CD4-positive, alpha-beta T cell treated with Interleukin-1 beta for 1 hour (primary cell): ENCODE data around the gene HDGFL2.

Source experiments
- DNase-seq, 2 donors: peaks; one replicate each; pipeline ENCODE4 v3.0.0-alpha.2; 2020 to 2022

The HDGFL2 gene

DNA sequence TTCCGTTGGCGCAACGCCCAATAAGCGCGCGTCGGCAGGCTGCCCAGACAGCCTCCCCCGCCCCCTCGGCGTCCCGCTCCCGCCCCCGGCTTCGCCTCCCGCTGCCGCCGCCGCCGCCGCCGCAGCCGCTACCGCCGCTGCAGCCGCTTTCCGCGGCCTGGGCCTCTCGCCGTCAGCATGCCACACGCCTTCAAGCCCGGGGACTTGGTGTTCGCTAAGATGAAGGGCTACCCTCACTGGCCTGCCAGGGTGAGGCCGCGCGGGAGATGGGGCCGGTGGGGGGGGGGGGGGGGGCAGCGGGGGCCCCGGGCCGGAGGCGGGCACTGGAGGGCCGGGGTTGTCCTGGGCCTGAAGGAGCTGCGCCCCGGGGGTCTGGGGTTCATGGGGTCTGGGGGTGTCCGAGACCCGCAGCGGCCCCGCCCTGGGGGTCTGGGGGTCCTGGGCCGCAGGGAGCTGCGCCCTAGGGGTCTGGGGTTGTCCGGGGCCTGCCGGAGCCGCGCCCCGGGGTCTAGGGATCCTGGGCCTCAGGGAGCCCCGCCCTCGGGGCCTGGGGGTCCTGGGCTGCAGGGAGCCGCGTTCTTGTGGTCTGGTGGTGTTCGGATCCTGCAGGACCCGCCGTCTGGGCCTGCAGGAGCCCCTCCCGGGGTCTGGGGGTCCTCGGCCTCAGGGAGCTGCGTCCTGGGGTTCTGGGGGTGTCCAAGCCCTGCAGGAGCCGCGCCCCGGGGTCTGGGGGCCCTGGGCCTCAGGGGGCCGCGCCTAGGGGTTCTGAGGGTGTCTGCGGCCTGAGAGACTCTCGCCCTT is at the start of gene HDGFL2:
HDGFL2 (plus strand) TSS at position 124 of the 801 bp plus-strand sequence; CDS start at position 178, 54 bp downstream.
- no peak for DNase-seq

DNA sequence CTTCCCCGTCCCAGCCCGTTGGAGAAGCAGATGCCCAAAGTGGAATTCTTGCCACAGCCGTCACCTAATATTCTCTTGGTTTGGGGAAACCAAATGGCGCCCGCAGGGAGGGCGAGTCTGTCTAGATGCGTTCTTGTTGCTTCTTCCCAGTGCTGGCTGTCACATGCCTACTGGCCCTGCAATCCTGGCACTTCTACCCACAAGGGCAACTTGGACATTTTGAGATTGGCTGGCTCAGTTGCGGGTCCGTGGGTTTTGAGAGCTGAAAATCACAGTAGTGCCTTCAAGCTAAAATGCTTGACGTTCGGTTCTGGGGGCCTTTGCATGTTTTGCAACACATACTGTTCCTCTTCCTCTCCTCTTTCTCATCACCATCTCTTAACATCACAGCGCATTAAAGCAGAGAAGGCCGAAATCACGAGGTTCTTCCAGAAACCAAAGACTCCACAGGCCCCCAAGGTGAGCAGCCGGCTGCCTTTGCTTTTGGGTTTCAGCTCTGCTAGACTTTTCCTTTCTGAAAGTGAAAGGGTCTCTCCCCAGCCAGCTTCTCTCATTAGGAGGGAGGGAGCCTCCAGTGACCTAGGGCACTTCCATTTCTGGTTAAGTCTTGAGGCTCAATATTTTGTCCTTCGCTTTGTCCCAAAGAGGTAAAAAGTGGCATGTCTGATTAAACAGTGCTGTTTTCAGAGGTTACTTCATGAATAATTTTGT is 48.5 kb upstream of the HDGFL2 start:
- no peak for DNase-seq

DNA sequence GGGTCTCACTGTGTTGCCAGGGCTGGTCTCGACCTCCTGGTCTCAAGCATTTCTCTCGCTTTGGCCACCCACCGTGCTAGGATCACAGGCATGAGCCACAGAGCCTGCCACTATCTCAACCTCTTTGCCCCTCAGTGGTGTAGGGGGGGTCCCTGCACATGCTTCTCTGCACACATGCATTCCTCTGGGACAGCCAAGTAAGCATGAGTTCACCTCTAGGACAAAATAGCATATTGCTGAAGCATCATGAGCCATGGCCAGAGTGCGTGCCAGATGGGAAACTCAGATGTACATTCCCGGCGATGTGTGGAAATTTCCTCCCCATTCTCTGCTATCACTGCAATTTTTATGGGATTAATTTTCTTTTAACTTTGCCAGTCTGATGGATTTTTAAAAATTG is 46.6 kb upstream of the HDGFL2 start:
- no peak for DNase-seq

DNA sequence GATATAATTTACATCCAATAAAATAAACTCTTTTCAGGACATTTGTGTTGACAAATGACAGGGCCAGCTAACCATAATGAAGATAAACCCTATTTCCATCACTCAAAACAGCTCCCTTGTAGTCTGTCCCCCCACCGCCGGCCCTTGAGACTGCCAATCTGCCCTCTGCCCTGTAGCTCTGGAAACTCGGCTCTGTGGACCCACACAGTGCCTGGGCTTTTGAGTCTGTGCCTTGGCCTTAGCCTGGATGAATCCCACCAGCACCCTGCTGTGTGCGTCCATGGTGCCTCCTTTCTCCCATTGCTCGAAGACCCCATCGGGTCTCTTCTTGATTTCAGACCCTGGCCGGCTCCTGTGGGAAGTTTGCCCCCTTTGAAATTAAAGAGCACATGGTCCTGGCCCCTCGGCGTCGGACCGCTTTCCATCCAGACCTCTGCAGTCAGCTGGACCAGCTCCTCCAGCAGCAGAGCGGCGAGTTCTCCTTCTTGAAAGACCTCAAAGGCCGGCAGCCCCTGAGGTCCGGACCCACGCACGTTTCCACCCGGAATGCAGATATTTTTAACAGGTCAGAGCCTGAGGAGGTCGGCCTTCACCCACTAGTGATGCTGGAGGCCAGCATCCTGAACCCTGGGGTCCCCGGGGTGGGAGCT is 43.6 kb upstream of the HDGFL2 start:
- no peak for DNase-seq

DNA sequence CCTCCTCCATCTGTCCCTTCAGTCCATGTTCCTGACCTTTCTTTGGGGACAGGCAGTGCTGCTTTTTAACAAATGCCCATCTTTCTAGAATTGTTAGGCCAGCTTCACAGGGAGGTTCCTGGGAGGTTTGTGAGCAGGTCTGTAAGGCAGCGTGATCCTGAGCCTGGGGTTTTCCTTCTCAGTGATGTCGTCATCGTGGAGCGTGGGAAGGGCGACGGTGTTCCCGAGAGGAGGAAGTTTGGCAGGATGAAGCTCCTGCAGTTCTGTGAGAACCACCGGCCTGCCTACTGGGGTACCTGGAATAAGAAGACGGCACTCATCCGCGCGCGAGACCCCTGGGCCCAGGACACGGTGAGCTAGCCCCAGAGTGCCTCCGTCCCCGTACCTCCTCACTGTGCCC is 42.8 kb upstream of the HDGFL2 start:
- no peak for DNase-seq

DNA sequence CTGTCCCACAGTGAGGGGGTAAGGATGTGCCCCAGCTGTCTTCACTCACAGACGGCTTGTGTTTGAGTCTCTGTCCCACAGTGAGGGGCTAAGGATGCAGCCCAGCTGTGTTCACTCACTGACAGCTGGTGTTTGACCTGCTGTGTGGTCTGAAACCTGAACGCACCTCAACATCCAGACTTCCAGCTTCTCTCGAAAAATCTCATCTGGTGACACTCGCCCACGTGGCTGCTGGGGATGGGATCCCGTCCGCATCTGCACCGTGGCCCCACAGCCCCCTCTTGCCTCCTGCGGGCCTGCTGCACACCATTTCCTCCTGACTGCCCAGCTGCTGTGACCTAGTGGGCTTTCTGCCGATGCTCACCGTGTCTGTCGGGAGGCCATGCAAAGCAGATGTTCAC is 42.3 kb upstream of the HDGFL2 start:
- no peak for DNase-seq

DNA sequence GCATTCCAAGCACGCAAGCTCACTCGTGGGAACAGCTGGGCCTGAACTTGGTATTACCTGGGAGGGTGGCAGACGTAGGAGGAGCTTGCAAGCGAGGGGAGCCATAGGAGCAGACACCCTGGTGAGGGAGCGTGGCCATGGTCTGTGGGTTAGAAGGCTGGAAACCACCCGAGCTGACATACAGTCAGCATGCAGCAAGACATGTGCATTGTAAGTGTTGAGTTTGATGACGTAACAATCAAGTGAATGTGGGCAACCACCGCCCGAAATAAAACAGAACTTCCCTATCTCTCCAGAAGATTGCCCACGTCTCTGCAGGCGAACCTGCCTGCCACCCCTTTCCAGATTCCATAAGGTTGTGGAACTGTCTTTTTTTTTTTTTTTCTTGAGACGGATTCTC is 41.3 kb upstream of the HDGFL2 start:
- peak; percentile 25 to 77 for DNase-seq

DNA sequence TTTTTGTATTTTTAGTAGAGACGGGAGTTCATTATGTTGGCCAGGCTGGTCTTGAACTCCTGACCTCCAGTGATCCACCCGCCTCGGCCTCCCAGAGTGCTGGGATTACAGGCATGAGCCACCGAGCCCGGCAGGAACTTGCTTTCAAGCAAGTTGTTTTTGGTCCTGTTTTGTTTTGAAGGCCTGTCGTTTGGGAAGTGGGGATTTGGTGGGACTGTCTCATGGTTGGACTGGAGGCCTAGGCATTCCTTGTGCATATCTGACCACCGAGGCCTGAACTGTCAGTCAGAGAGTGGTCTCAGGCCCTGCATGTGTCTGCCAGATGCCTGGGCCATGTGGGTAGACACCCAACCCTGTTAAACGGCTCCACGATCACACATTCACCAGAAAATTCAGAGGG is 40.8 kb upstream of the HDGFL2 start:
- DNase-seq, result no peak

DNA sequence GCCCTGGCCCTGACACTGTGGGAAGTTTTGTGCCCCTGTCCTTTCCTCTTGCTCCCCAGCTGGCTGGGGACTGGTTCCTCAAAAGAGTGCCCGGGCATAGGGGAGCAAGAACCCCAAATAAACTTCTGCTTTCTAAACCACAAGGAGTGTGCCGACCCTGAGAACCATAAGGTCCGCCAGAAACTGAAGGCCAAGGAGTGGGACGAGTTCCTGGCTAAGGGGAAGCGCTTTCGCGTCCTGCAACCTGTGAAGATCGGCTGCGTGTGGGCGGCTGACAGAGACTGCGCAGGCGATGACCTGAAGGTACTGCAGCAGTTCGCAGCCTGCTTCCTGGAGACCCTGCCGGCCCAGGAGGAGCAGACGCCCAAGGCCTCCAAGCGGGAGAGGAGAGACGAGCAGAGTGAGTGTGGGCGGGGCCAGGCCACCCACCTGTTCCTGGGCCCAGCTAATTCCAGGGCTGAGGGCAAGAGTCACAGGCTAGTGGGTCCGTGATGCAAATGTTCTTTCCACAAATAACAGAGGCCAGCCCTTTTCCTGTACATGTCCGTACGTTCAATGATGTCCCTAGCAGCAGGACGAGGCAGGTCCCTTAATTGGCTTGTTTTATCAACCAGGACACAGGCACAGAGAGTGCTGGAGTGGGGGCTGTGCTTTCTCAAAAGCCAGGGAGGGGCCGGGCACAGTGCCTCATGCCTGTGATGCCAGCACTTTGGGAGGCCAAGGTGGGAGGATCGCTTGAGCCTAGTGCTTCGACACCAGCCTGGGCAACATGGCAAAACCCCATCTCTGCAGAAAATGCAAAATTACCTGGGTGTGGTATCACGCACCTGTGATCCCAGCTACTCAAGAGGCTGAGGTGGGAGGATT is 40.1 kb upstream of the HDGFL2 start:
- peak; percentile 11 to 59 for DNase-seq

DNA sequence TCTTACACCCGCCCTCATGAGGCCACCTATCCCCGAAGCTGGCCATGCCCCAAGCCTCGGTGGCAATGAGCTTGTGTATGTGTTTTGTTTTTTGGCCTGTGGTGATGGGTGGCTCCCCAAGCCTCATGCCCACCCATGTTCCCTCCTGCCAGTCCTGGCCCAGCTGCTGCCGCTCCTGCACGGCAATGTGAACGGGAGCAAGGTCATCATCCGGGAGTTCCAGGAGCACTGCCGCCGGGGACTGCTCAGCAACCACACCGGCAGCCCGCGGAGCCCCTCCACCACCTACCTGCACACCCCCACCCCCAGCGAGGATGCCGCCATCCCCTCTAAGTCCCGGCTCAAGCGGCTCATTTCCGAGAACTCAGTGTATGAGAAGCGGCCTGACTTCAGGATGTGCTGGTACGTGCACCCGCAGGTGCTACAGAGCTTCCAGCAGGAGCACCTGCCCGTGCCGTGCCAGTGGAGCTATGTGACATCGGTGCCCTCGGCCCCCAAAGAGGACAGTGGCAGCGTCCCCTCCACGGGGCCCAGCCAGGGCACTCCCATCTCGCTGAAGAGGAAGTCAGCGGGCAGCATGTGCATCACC is 39.1 kb upstream of the HDGFL2 start:
- DNase-seq, result no peak

DNA sequence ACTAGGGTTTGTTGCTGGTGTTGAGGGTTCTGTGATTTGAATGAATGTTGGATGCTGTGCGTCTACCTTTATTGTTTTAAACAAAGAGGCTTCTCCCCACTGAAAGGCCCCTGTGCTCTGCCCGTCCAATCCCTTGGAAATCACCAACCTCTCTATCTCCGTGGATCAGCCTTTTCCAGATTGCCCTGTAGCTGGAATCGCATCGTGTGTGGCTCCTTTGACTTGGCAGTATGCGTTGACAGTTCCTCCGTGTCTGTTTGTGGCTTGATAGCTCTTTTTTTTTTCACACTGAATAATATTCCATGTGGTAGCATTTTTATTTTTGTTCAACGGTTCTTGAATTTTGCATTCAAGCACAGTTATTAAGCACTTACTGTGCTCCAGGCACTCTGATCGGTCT is 37.7 kb upstream of the HDGFL2 start:
- DNase-seq, result no peak

DNA sequence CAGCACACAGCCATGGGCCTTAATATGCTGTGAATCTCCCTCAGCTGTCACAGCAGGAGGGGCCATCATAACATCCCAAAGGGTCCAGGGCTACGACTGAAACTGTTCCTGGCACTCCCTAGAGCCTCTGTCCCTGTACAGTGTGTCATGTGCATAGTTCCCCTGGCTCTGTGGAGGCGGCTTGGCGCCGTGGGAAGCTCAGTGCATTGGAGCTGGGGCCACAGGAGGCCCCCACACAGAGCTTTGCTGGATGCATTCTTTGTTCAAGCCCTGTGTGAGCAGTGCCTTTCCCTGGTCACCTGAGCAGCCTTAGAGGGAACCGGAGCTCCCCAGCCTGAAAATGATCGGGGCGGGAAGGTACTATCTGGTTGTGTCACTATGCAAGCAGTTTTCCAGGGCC is 35.9 kb upstream of the HDGFL2 start:
- no peak for DNase-seq

DNA sequence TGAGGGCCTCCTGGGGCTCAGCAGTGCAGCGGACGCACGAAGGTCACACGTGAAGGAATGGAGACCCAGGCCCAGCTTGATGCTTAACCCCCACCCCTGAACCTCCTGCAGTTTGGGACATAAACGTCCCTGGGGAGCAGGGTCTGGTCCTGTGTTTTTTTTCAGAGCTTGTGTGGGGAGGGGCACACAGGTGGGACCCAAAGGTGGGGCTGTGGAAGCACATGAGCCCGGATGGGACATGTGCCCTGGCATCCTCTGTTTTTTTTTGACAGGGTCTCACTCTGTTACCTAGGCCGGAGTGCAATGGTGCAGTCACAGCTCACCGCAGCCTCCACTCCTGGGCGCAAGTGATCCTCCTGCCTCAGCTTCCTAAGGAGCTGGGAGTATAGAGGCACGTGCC is 35.0 kb upstream of the HDGFL2 start:
- no peak for DNase-seq

DNA sequence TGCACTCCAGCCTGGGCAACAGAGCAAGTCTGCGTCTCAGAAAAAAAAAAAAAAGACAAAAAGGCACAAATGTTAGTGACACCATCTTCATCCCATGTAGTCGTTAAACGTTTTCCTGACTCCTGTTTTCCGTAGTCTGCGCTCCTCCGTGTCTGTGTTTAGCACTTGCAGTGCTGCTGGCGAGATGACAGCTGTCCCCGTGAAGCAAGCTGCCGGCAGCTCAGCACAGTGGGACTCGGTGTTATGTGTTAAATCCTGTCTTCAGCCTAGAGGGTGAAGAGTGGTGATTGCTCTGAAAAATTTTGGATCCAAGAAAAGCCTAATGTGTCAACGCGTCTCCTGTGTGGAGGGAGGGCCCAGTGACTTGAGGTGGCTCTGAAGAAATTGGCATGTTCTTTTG is 32.9 kb upstream of the HDGFL2 start:
- no peak for DNase-seq

DNA sequence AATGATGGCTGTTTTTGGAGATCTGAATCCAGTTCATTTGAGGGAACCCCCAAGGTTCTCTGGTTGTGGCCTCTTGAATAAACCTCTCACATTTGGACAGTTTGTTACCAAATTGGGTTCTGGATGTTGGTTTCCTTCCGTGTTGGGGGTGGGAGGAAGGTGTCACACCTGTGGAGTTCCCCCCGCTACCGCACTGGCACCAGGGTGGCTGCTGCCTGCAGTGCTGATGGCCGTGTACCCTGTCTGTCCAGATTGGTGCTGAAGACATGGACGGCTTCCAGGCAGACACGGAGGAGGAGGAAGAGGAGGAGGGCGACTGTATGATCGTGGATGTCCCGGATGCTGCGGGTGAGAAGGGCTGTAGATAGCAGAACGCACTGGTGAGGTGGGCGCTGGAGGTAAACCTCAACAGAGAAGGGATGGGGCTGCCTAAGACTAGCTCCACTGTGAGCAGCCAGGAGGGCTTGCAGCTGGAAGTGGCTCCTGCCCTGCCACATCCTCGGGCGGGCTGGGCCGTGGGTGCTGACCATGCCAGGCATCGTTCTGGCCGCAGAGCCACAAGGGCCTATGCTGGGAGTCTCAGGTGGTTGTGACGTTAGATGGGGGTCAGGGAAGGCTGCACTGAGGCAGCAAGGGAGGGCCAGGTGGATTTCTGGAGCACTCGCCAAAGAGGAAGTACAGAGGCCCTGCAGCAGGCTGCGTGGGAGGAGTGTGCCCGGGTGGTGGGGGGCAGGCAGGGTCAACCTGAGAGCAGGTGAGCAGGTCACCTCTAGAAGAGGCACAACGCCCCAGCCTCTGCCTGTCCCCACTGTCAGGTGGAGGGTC is 29.9 kb upstream of the HDGFL2 start:
- no peak for DNase-seq

DNA sequence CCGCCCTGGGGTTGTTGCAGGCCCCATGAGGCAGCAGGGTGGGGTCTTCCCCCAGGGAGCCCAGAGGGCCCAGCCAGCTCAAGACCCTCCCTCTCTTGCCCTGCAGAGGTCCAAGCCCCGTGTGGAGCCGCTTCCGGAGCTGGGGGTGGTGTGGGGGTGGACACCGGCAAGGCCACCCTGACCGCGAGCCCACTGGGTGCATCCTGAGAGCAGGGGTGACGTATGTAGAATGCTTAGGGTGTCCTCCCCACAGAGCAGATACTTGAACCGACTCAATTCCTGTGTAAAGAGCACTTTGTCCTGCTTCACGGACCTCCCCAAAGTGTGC is 29.3 kb upstream of the HDGFL2 start:
- DNase-seq, result no peak

DNA sequence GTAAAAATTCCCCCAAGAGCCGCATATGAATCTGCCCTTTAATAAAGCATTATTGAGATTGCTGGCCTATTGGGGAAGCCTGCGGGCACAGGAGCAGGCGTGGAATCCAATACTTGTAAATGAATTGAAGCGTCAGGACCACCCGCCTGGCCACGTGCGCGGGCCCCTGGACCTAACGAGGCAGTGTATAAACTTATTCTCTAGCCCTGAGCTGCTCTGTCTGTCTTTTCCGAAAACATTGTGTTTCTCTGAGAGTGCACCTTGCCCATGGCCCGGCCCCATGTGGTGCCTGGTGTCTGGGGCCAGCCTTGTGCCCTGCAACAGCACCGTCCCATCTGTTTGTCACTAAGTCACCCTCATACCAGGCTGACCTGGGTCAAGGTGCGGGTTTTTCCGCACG is 28.9 kb upstream of the HDGFL2 start:
- no peak for DNase-seq

DNA sequence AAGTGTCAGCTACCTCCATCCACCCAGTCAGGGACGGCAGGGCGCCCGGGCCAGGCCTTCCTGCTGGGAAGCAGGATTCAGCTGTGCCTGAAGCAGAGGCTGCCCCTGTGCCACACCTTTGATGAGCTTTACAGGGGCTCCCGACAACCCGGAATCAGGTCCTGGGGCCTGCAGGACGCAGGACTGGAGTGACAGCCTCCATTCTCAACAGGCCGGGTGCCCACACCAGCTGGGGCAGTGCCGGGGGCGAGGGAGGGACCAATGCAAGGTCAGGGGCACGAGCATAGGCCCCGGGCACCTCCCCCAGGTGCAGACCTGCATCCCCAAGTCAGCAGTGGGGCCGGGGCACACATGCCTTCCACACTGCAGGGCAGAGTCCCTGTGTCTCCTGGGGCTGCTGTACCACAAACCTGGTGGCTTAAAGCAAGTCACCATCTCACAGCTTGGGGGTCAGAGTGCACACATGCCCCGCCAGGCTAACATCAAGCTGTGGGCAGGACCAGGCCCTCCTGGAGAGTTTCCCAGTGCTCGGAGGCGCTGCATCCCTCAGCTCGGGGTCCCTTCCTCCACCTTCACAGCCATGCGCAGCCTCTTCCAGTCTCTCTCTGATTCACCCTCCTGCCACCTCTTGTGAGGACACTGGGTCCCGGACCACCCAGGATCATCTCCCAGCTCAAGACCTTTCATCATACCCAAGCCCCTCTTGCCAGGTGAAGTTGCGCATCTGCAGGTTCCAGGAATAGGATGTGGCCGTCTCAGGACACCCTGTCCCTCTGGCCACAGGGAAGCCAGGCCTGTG is 27.9 kb upstream of the HDGFL2 start:
- no peak for DNase-seq

DNA sequence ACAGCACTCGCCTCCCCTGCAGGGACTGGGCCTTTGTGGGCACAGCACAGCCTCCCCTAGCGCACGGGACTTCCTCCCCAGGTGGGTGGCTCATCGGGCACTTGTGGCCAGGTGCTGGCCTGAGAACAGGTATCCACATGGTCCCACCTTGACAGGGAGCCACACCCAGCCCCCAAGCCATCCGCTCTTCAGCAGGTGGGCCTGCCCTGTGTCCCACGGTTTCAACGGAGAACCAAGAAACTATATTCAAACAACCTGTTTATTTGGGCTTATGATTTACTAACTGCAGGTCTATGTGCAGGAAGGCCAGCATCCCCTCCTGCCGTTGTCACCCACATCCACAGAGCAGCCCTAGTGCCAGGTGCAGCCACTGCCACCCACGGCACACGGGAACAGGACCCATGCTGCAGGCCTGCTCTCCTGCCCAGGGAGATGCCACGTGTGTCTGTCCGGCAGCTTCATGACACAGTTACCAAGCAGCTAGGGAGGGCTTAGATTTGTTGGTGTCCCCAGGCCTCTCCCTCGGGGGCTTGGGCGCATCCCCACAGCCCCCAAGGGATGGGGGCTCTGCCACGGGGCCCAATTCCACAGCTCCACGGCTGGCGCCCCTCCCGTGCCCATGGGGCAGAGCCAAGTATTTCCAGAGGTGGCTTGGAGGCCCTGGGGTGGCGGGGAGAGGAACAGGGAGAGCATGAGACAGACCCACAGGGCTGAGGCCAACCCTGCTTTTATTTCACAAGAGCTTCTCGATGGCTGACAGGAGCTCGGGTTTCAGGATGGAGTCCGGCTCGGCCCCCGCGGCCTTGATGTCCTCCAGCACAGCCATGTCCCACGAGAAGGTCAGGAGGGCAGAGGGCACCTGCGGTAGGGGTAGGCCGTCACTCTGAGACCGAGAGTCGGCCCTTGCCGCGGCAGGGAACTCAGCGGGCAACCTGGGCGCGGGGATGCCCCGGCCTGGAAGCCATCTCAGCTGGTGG is 27.0 kb upstream of the HDGFL2 start:
- DNase-seq, result no peak
